Neuronal stem cell (in vitro differentiated cells): ENCODE data around the gene PXDN.

Experiments used
- DNase-seq: peaks from one replicate; pipeline ENCODE4 v3.0.0-alpha.2; 2013; ENCODE audit warnings: low spot score
- H2AFZ ChIP-seq: one replicate; pipeline ENCODE4 v1.6.1; 2013; ENCODE audit warnings: mild to moderate bottlenecking, low read length, inconsistent platforms
- H2AK5ac ChIP-seq: 2 replicates; pipeline ENCODE4 v1.6.1; 2013; ENCODE audit warnings: low read depth, mild to moderate bottlenecking, inconsistent platforms, low read length, moderate library complexity, mixed read lengths
- H2BK120ac ChIP-seq: 2 replicates; pipeline ENCODE4 v1.6.1; 2013; ENCODE audit warnings: low read depth, mild to moderate bottlenecking, inconsistent platforms, low read length, moderate library complexity, mixed read lengths
- H2BK12ac ChIP-seq: one replicate; pipeline ENCODE4 v1.6.1; 2013; ENCODE audit warnings: low read length, inconsistent platforms
- H2BK15ac ChIP-seq: 2 replicates; pipeline ENCODE4 v1.6.1; 2013; ENCODE audit warnings: mild to moderate bottlenecking, low read length, inconsistent platforms, mixed read lengths
- H2BK5ac ChIP-seq: one replicate; pipeline ENCODE4 v1.6.1; 2013; ENCODE audit warnings: inconsistent platforms, mild to moderate bottlenecking, low read length, moderate library complexity
- H3K14ac ChIP-seq: one replicate; pipeline ENCODE4 v1.6.1; 2013; ENCODE audit warnings: low read length, inconsistent platforms
- H3K18ac ChIP-seq: 2 replicates; pipeline ENCODE4 v1.6.1; 2013; ENCODE audit warnings: low read length, inconsistent platforms
- H3K23ac ChIP-seq: 2 replicates; pipeline ENCODE4 v1.6.1; 2013; ENCODE audit warnings: low read depth, mild to moderate bottlenecking, mixed read lengths, low read length, inconsistent platforms; ENCODE audit not compliant: poor library complexity
- H3K27ac ChIP-seq: replicated peaks from 3 replicates; pipeline ENCODE4 v1.5.1; 2013; ENCODE audit warnings: low read length, inconsistent platforms
- H3K27me3 ChIP-seq, 3 experiments: 2 replicates each; pipeline ENCODE4 v1.6.1; 2013; ENCODE audit warnings: low read length in 3 of 3, mild to moderate bottlenecking in 2 of 3, inconsistent platforms in 1 of 3, low read depth in 1 of 3, mixed read lengths in 1 of 3, moderate library complexity in 1 of 3; ENCODE audit not compliant: control insufficient read depth in 3 of 3, insufficient read depth in 3 of 3
- H3K36me3 ChIP-seq, 2 donors: replicated peaks in 1 of 2; 2 replicates each; pipeline ENCODE4 v1.6.1; 2013; ENCODE audit warnings: low read length in 2 of 2; ENCODE audit not compliant: control insufficient read depth in 2 of 2, insufficient read depth in 2 of 2
- H3K4ac ChIP-seq: 2 replicates; pipeline ENCODE4 v1.6.1; 2013; ENCODE audit warnings: inconsistent platforms, mild to moderate bottlenecking, low read length, moderate library complexity
- H3K4me1 ChIP-seq, 2 donors: 1 replicate in 1 of 2; 2 replicates in 1 of 2; pipeline ENCODE4 v1.6.1; 2013; ENCODE audit warnings: low read length in 2 of 2, low read depth in 1 of 2; ENCODE audit not compliant: control insufficient read depth in 2 of 2, insufficient read depth in 1 of 2
- H3K4me2 ChIP-seq: one replicate; pipeline ENCODE4 v1.6.1; 2013; ENCODE audit warnings: mild to moderate bottlenecking, low read length, inconsistent platforms; ENCODE audit not compliant: insufficient read depth, poor library complexity, severe bottlenecking
- H3K4me3 ChIP-seq, 2 donors: 2 replicates each; pipeline ENCODE4 v1.5.1; 2013; ENCODE audit warnings: low read length in 2 of 2, mild to moderate bottlenecking in 2 of 2, inconsistent platforms in 1 of 2, moderate library complexity in 1 of 2
- H3K79me1 ChIP-seq: one replicate; pipeline ENCODE4 v1.6.1; 2013; ENCODE audit warnings: low read depth, mild to moderate bottlenecking, inconsistent platforms, low read length, moderate library complexity
- H3K9ac ChIP-seq: one replicate; pipeline ENCODE4 v1.6.1; 2013; ENCODE audit warnings: mild to moderate bottlenecking, low read depth, low read length, inconsistent platforms; ENCODE audit not compliant: poor library complexity
- H3K9me3 ChIP-seq, 2 donors: replicated peaks in 1 of 2; 2 replicates each; pipeline versions ENCODE3 to v1.6.1; 2013; ENCODE audit warnings: low read length in 2 of 2, mild to moderate bottlenecking in 2 of 2, inconsistent platforms in 1 of 2, low read depth in 1 of 2, mixed read lengths in 1 of 2, moderate library complexity in 1 of 2; ENCODE audit not compliant: control insufficient read depth in 2 of 2, insufficient read depth in 1 of 2
- H4K8ac ChIP-seq: one replicate; pipeline ENCODE4 v1.6.1; 2013; ENCODE audit warnings: low read depth, mild to moderate bottlenecking, inconsistent platforms, low read length, moderate library complexity
- H4K91ac ChIP-seq: one replicate; pipeline ENCODE4 v1.6.1; 2013; ENCODE audit warnings: low read length, low read depth, mild to moderate bottlenecking, inconsistent platforms; ENCODE audit not compliant: poor library complexity
- WGBS, 2 donors: extraction: QIAGEN DNeasy Blood & Tissue Kit; methylation state at CpG; one replicate each; pipeline ENCODE4 v1.1.7; 2013; ENCODE audit warnings: missing lambda C conversion rate in 2 of 2, mixed read lengths in 1 of 2; ENCODE audit not compliant: insufficient read length in 2 of 2, insufficient replicate concordance in 1 of 2; ENCODE audit errors: extremely low coverage in 2 of 2; 5-methylcytosine and 5-hydroxymethylcytosine counted together

Gene PXDN

GRCh38 chr2:1593371-1594122 is 150.8 kb downstream of the PXDN start:
- peak overlapping the region; percentile 18 for H3K27ac ChIP-seq

GRCh38 chr2:1591978-1592907 is 152.1 kb downstream of the PXDN start:
- Histone ChIP-seq H3K4me2 (peak overlapping the region; percentile 51), H3K9ac (no peak overlapping the region), H2BK120ac (no peak overlapping the region), H3K79me1 (no peaks in the 10 kb centered on the region), H4K91ac (no peak overlapping the region), H3K36me3 (no peaks in the 10 kb centered on the region), H3K4me1 (peaks cover 5 to 25% of the 10 kb centered on the region in 2 donors), H3K4me3 (no peak overlapping the region), H3K4ac (no peak overlapping the region), H4K8ac (no peak overlapping the region), H3K18ac (peak overlapping the region; percentile 94), H3K23ac (no peak overlapping the region), H3K27me3 (no peaks in the 10 kb centered on the region), H3K9me3 (peaks cover 0 to 9% of the 10 kb centered on the region in 2 donors), H3K14ac (no peak overlapping the region), H2BK12ac (no peak overlapping the region), H2AFZ (no peak overlapping the region), H2BK15ac (no peak overlapping the region), H3K27ac (no peak overlapping the region), H2AK5ac (no peak overlapping the region), H2BK5ac (peak overlapping the region; percentile 29)
- WGBS, 2 donors, result no CpG with 5 or more reads among the region's 28 CpGs
- DNase-seq, result peak; percentile 46

More at GRCh38 chr2:1593371-1594122, 150.8 kb downstream of the PXDN start:
- H2BK15ac ChIP-seq, result peak overlapping the region; percentile 66
- no peak overlapping the region for H2BK120ac ChIP-seq
- H2BK5ac ChIP-seq, result no peak overlapping the region
- H3K14ac ChIP-seq, result no peak overlapping the region
- DNase-seq, result no peak
- peak overlapping the region; percentile 66 for H4K91ac ChIP-seq
- H3K4me2 ChIP-seq, result no peak overlapping the region
- peaks cover 0 to 9% of the 10 kb centered on the region in 2 donors for H3K9me3 ChIP-seq
- H3K18ac ChIP-seq, result peak overlapping the region; percentile 57
- H3K23ac ChIP-seq, result no peak overlapping the region
- no peak overlapping the region for H3K4ac ChIP-seq
- no CpG with 5 or more reads among the region's 15 CpGs for WGBS, 2 donors
- H2AFZ ChIP-seq, result peak overlapping the region; percentile 74
- H3K27me3 ChIP-seq, result no peaks in the 10 kb centered on the region
- peak overlapping the region; percentile 63 for H3K9ac ChIP-seq
- no peaks in the 10 kb centered on the region for H3K79me1 ChIP-seq
- peak overlapping the region; percentile 35 for H2BK12ac ChIP-seq
- peaks cover 5 to 25% of the 10 kb centered on the region in 2 donors for H3K4me1 ChIP-seq
- H3K4me3 ChIP-seq, result no peak overlapping the region
- H4K8ac ChIP-seq, result no peak overlapping the region
- no peaks in the 10 kb centered on the region for H3K36me3 ChIP-seq
- peak overlapping the region; percentile 59 for H2AK5ac ChIP-seq

- H3K27ac ChIP-seq, result no peak overlapping the region
- WGBS, 2 donors, result no CpG with 5 or more reads among the region's 16 CpGs
- H3K4me3 ChIP-seq, result peak overlapping the region in 1 of 2 donors; percentile 17
- no peak overlapping the region for H2BK120ac ChIP-seq
- no peak overlapping the region for H2BK15ac ChIP-seq
- no peaks in the 10 kb centered on the region for H3K79me1 ChIP-seq
- no peak overlapping the region for H3K4ac ChIP-seq
- no peak for DNase-seq
- no peak overlapping the region for H2AFZ ChIP-seq
- H4K8ac ChIP-seq, result no peak overlapping the region
- H3K18ac ChIP-seq, result peak overlapping the region; percentile 33
- peak overlapping the region; percentile 53 for H2BK12ac ChIP-seq
- H3K9ac ChIP-seq, result peak overlapping the region; percentile 13
- peak overlapping the region; percentile 7 for H2BK5ac ChIP-seq
- no peaks in the 10 kb centered on the region for H3K36me3 ChIP-seq
- H3K9me3 ChIP-seq, result peaks cover 0 to 8% of the 10 kb centered on the region in 2 donors
- H3K4me1 ChIP-seq, result peaks cover 5 to 25% of the 10 kb centered on the region in 2 donors
- no peak overlapping the region for H3K4me2 ChIP-seq
- H4K91ac ChIP-seq, result no peak overlapping the region
- H3K23ac ChIP-seq, result no peak overlapping the region
- peak overlapping the region; percentile 26 for H2AK5ac ChIP-seq
- H3K27me3 ChIP-seq, result no peaks in the 10 kb centered on the region
- peak overlapping the region; percentile 39 for H3K14ac ChIP-seq
These were observed 152.9 kb downstream of the PXDN start for GRCh38 chr2:1591461-1591770.
